ENCODE data around the gene CDH4.

CDH4 gene

GRCh38 chr20:61499859-61500554, 247.9 kb downstream of the CDH4 start:
- DNase-seq, result no peak

- no peak for DNase-seq
Observed at GRCh38 chr20:61500791-61501321, 248.8 kb downstream of the CDH4 start.

DNA sequence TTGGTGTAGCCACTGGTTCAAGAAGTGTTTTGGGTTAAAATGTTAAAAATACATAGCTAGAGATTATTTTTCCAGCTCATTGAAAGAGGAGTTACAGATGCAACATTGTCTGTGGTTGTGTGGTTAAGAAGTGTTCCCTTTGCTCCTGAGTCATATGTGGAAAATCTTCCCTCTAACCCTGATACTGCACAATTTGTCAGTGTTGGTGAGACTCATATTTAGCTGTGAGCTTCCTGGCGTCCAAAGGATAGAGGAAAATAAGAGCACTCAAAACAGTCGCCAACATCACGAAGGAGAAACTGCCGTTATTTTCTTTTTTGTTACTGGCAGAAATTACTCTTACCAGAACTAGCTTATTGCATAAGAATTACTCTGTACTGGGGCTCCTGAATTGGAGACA, 250.4 kb downstream of the CDH4 start:
- DNase-seq, result no peak

GRCh38 chr20:61503106-61503505, 251.0 kb downstream of the CDH4 start:
- DNase-seq, result no peak

DNA sequence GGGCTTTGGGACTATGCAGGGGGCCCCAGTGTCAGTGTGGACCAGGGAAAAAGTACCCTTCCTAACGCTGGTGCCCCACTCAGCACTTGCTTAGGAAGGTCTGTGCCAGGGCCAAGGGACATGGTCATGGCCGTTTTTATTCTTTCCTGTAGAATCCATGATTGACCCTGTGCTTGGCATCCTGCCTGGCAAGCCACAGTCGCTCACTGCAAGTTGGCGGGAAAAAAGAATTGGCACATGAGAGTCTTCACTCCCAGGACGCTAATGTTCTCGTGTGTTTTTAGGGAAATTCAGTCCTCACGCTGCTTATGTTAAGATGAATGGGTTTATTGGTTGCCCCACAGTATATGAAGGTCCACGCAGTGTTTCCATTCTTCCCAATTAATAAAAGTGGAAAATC, 253.4 kb downstream of the CDH4 start:
- no peak for DNase-seq

- DNase-seq, result no peak
Observed at GRCh38 chr20:61507778-61508177, 255.7 kb downstream of the CDH4 start.

GRCh38 chr20:61508301-61509096, 256.4 kb downstream of the CDH4 start:
- no peak for DNase-seq

DNA sequence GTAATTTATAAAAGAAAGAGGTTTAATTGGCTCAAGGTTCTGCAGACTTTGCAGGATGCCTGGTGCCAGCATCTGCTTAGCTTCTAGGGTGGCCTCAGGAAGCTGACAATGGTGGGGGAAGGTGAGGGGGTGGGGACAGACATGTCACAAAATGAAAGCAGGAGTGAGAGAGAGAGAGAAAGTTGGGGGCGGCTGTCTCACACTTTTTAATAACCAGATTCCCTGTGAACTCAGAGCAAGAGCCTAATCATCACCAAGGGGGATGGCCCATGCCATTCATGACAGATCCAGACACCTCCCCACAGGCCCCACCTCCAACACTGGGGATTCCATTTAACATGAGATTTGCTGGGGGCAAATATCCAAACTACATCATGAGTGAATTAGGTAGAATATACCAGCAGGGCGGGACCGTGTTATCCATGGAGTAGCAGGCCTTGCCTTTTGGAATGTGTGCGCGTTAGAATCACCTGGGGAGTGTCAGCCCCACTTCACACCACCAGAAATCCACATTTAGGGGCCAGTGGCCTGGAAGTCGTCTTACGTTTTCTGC, 258.8 kb downstream of the CDH4 start:
- DNase-seq, result no peak

GRCh38 chr20:61512475-61512874, 260.4 kb downstream of the CDH4 start:
- no peak for DNase-seq

DNA sequence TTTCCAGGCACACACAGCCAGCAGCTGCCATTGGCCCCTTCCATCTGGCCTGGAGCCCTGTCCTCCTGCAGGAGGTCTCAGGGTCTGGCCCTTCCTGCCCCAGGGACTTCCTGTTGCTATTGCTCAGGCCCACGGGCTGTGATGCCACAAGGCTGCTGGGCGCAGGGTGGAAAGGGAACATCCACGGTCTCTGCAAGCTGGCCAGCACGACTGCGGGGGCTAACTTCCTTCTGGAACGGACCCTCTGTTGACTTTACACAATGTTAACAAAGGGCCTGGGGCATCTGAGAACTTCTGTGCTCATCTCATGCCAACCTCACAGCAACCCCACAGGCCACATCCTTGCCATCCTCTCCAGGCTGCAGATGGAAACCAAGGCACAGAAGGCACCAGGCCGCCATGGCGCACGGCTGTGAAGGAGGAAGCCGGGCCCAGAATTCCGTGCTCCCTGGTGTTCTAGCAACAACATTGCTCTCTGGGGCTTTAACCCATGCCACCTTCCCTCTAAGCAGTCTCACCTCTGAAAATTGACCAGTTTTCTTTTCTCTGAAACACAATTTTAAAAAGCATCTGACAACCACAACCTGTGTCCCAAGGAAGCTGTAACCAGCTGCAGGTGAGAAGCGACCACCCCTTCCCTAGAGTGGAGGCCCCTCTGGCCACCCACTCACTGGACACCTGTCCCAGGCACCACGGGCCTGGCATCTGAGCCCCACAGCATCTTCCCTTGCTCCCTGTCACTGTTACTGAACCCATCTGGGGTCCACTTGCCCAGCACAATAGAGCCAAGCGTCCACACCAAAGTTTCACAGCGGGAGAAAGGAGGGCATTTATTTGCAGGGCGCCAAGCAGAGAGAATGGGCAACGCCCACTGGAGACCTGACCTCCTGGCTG, 261.3 kb downstream of the CDH4 start:
- no peak for DNase-seq

DNA sequence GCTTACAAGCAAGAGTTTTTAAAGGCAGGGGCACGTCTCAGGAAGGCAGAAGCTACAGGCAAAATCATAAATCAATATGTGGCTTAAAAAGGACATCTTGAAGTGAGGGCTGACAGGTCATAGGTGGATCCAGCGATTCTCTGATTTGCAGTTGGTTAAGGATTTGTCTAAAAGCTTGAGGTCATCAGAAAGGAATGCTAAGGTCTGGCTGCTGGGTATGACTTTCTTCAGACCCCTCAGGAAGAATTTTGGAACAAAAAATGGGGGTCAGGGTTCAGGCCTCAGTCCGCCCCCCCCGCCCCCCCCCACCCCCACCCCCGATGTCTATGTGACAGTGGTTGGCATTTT, 261.9 kb downstream of the CDH4 start:
- DNase-seq, result no peak

GRCh38 chr20:61514396-61514795, 262.3 kb downstream of the CDH4 start:
- no peak for DNase-seq

DNA sequence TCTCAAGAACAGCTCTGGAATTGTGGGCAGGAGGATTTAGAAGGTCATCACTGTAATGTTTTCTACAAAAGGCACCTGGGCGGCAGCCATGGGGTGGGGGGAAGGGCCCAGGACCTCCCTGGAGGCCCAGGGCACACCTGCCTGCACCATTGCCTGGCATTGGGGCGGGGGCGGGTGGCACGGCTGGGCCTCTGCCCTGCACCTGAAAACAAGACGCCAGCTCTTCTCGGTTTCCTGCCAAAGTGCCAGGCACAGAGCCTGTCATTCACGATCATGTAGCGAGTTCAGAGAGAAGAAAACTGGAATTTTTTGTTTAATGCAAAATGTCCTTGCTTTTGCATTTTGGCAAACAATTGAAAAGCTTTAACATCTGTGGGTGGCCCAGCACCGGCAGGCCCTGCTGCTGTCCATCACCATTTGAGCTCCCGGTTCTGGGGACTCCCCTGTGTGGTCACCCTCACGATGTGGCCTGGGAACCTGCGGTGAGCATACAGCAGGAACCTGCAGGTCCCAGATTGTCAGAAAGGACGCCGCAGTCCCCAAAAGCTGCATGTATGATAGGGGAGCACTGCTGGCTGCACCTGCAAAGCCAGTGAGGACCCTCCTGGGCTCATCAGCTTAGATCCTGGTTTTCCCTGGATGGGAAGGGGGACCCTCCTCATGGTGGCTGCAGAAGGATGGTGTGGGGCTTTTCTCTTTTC, 262.9 kb downstream of the CDH4 start:
- DNase-seq, result no peak

DNA sequence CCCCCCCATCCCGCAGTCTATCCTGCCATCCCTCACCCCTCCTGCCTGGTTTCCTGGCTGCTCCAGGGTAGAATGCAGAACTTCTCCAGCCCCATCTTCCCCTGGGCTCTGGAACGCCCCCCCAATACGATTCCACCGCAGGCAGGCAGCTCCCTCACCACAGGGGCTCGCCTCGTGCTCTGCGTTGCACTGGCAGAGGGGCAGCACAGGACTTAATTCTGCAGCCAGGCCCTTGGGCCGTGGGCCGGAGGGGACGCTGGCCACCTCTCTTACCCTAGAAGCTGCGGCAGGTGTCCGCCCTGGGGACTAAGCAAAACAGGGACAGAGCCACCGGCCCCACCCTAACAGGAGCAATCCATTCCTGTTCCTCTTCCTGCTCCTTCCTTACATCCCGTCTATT, 263.9 kb downstream of the CDH4 start:
- DNase-seq, result no peak

- DNase-seq, result no peak
Observed at GRCh38 chr20:61516346-61517208, 264.5 kb downstream of the CDH4 start.

GRCh38 chr20:61517419-61517818, 265.4 kb downstream of the CDH4 start:
- DNase-seq, result no peak

DNA sequence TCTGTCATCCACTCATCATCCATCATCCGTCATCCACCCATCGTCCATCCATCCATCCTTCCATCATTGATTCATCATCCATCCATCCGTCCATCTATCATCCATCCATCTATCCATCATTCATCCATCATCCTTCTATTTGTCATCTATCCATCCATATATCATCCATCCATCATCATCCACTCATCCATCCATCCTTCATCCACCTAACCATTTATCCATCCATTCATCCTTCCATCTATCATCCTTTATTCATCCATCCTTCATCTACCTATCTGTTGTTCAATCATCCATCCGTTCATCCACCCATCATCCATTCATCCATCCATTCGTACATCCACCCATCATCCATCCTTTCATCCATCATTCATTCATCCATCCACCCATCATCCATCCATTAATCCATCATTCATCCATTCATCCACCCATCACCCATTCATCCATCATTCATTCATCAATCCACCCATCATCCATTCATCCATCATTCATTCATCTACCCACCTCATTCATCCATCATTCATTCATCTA, 266.4 kb downstream of the CDH4 start:
- no peak for DNase-seq

DNA sequence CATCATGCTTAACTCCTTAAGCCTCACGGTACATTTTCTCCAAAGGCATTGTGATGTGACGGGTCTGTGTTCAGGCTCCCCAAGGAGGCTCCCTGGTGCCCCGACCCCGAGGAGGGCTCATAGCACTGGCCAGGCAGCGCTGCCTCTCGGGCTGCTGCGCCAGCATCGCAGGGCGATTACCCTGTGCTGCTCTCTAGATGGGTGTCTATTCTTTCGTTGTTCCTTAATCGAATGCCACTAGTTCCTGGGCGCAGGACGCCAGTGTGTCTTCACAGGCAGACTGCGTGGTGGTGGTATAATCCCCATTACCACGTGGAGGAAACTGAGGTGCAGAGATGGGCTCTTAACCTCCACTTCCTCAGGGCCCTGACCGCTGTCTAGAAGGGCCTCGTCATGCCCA, 267.4 kb downstream of the CDH4 start:
- no peak for DNase-seq

- DNase-seq, result no peak
Observed at GRCh38 chr20:61520076-61520892, 268.2 kb downstream of the CDH4 start.

- DNase-seq, result no peak
Observed at GRCh38 chr20:61520893-61521460, 268.9 kb downstream of the CDH4 start.

All from SHP77 (cell line).